HepG2 (cell line): ENCODE data around the gene CHADL. TPM values are rescaled to one million over a fixed set of nuclear protein-coding genes. Genes with fewer than 3 reads are reported as not detected.

Experiments used
- HDAC2 ChIP-seq: sonication (generic); formaldehyde crosslinking; IDR thresholded peaks from 2 replicates; pipeline ENCODE4 v1.4.0; 2020; ENCODE audit warnings: missing genetic modification reagents
- IRF2 ChIP-seq: IDR thresholded peaks from 2 replicates; pipeline ENCODE4 v1.6.1; 2018; ENCODE audit warnings: missing genetic modification reagents, missing compliant biosample characterization
- KMT2A ChIP-seq: sonication (generic); formaldehyde crosslinking; IDR thresholded peaks from 2 replicates; pipeline ENCODE4 v1.4.0; 2020; ENCODE audit warnings: missing genetic modification reagents
- NAIF1 ChIP-seq: sonication (generic); formaldehyde crosslinking; IDR thresholded peaks from 2 replicates; pipeline ENCODE4 v1.5.0; 2020; ENCODE audit warnings: mild to moderate bottlenecking, missing genetic modification reagents, borderline replicate concordance
- NFIC ChIP-seq: IDR thresholded peaks from 2 replicates; pipeline ENCODE4 v1.6.1; 2012; ENCODE audit warnings: mild to moderate bottlenecking, low read length, inconsistent platforms
- SP1 ChIP-seq, 2 experiments: fragments of 450-650 bp in 1 of 2; sonication (generic) in 1 of 2; formaldehyde crosslinking in 1 of 2; IDR thresholded peaks; 2 replicates each; pipeline versions ENCODE4 v1.4.0 to v1.6.1; 2016 to 2020; ENCODE audit warnings: missing genetic modification reagents in 1 of 2
- TBP ChIP-seq: sonication (generic); formaldehyde crosslinking; IDR thresholded peaks from 2 replicates; pipeline ENCODE4 v1.5.0; 2020; ENCODE audit warnings: missing genetic modification reagents
- TCF12 ChIP-seq, 2 experiments: fragments of 450-650 bp in 1 of 2; sonication (generic) in 1 of 2; formaldehyde crosslinking in 1 of 2; IDR thresholded peaks; 2 replicates each; pipeline versions ENCODE4 v1.6.1 to v1.8.0; 2017 to 2022; ENCODE audit warnings: antibody characterized with exemption in 1 of 2, mild to moderate bottlenecking in 1 of 2, missing genetic modification reagents in 1 of 2, moderate library complexity in 1 of 2
- THAP11 ChIP-seq: IDR thresholded peaks from 2 replicates; pipeline ENCODE4 v1.6.1; 2016; ENCODE audit warnings: missing biosample characterization, missing genetic modification reagents
- ZBTB7A ChIP-seq: sonication (generic); formaldehyde crosslinking; IDR thresholded peaks from 2 replicates; pipeline ENCODE4 v1.8.0; 2022; ENCODE audit warnings: mild to moderate bottlenecking, missing genetic modification reagents
- ZC3H13 ChIP-seq: sonication (generic); formaldehyde crosslinking; IDR thresholded peaks from 2 replicates; pipeline ENCODE4 v1.8.1; 2023; ENCODE audit warnings: mild to moderate bottlenecking, missing genetic modification reagents, moderate library complexity
- ZNF205 ChIP-seq: IDR thresholded peaks from 2 replicates; pipeline ENCODE4 v1.6.1; 2018; ENCODE audit warnings: missing biosample characterization, missing genetic modification reagents
- ZNF232 ChIP-seq: sonication (generic); formaldehyde crosslinking; IDR thresholded peaks from 2 replicates; pipeline ENCODE4 v1.4.0; 2020; ENCODE audit warnings: missing genetic modification reagents, borderline replicate concordance
- ZNF264 ChIP-seq: sonication (generic); formaldehyde crosslinking; IDR thresholded peaks from 2 replicates; pipeline ENCODE4 v1.4.0; 2020; ENCODE audit warnings: missing genetic modification reagents
- ZNF567 ChIP-seq: sonication (generic); formaldehyde crosslinking; IDR thresholded peaks from 2 replicates; pipeline ENCODE4 v1.8.1; 2023; ENCODE audit warnings: mild to moderate bottlenecking, missing genetic modification reagents, borderline replicate concordance
- ZNF788 ChIP-seq: sonication (generic); formaldehyde crosslinking; IDR thresholded peaks from 2 replicates; pipeline ENCODE4 v1.5.0; 2020; ENCODE audit warnings: mild to moderate bottlenecking, missing genetic modification reagents, borderline replicate concordance
- polyA plus RNA-seq, 8 experiments: library from polyadenylated mRNA; depleted of rRNA in 3 of 8; stranded (reverse) in 7 of 8; unstranded in 1 of 8; fragments of >200 nt; fragmentation: Illumina TruSeq in 4 of 8; extraction: Trizol in 4 of 8; gene quantifications; 2 replicates each; pipeline versions ENCODE4 v1.2.1 to v1.2.3, GENCODE V29; 2011 to 2016; ENCODE audit warnings: low read depth in 4 of 8, missing spikeins in 1 of 8, mixed read lengths in 1 of 8; ENCODE audit not compliant: insufficient read depth in 1 of 8
- total RNA-seq, 5 experiments: library from RNA; depleted of rRNA; stranded (reverse); fragments of >200 nt; fragmentation: Illumina TruSeq; extraction: Trizol; gene quantifications; 2 replicates each; pipeline ENCODE4 v1.2.3, GENCODE V29; 2016; ENCODE audit warnings: low read depth in 1 of 5
- TF ChIP-seq, protein P1 (sequence below): sonication (generic); formaldehyde crosslinking; IDR thresholded peaks from 2 replicates; pipeline ENCODE4 v1.5.1; 2020; ENCODE audit warnings: mild to moderate bottlenecking, missing genetic modification reagents, moderate library complexity
- TF ChIP-seq, protein P2 (sequence below): sonication (generic); formaldehyde crosslinking; IDR thresholded peaks from 2 replicates; pipeline ENCODE4 v1.4.0; 2020; ENCODE audit warnings: missing genetic modification reagents
- TF ChIP-seq, protein P3 (sequence below): sonication (generic); formaldehyde crosslinking; IDR thresholded peaks from 2 replicates; pipeline ENCODE4 v1.5.0; 2020; ENCODE audit warnings: missing genetic modification reagents
- TF ChIP-seq, protein P4 (sequence below): sonication (generic); formaldehyde crosslinking; IDR thresholded peaks from 2 replicates; pipeline ENCODE4 v1.4.0; 2020; ENCODE audit warnings: mild to moderate bottlenecking, missing genetic modification reagents

Gene CHADL
- total and polyA plus RNA-seq, 2 of the 13 experiments (the other 11 are each of a cell fraction or from before 2014, with no cell fraction given): 2.8 to 8.1 TPM

DNA sequence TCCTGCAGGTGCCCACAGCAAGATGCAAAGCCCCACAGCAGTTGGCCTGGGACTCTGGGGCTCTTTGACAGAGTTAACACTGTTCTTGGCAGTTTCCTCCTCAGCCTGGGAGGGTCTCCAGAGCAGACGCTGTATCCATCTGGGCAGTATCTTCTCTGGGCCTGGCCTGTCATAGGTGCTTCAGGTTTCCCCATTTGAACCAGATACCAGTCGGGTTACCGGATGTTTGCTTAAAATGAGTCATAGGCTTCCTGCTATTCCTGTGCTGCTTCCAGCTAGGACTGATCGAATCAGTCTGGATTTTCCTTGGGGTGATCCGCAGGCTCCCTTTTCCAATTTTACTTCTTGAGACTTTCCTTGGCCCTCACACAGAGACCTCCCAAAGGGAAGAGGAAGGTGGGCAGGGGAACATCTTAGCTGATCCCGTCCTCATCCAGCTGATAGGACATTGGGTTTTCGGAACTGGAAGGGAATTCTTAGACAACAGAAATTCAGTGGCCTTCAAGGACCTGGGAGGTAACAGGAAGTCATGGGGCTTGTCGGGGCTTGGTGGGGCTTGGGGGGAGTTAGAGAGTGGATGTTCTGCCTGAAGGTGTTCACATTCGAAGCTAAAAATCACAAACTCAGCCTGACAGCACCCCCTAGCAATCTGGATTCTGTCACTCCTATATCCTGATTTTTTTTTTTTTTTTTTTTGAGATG is 47.7 kb upstream of the CHADL start (continued):
- TF ChIP-seq, protein P1, sequence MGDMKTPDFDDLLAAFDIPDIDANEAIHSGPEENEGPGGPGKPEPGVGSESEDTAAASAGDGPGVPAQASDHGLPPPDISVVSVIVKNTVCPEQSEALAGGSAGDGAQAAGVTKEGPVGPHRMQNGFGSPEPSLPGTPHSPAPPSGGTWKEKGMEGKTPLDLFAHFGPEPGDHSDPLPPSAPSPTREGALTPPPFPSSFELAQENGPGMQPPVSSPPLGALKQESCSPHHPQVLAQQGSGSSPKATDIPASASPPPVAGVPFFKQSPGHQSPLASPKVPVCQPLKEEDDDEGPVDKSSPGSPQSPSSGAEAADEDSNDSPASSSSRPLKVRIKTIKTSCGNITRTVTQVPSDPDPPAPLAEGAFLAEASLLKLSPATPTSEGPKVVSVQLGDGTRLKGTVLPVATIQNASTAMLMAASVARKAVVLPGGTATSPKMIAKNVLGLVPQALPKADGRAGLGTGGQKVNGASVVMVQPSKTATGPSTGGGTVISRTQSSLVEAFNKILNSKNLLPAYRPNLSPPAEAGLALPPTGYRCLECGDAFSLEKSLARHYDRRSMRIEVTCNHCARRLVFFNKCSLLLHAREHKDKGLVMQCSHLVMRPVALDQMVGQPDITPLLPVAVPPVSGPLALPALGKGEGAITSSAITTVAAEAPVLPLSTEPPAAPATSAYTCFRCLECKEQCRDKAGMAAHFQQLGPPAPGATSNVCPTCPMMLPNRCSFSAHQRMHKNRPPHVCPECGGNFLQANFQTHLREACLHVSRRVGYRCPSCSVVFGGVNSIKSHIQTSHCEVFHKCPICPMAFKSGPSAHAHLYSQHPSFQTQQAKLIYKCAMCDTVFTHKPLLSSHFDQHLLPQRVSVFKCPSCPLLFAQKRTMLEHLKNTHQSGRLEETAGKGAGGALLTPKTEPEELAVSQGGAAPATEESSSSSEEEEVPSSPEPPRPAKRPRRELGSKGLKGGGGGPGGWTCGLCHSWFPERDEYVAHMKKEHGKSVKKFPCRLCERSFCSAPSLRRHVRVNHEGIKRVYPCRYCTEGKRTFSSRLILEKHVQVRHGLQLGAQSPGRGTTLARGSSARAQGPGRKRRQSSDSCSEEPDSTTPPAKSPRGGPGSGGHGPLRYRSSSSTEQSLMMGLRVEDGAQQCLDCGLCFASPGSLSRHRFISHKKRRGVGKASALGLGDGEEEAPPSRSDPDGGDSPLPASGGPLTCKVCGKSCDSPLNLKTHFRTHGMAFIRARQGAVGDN (CRISPR knock-in tag): no peak; the same call in 1 of the 2 replicates
- TF ChIP-seq THAP11 (CRISPR knock-in tag): peak; percentile 91
- no peak for TF ChIP-seq NAIF1
- no peak for TF ChIP-seq ZBTB7A (CRISPR knock-in tag)
- 0 out of 2 replicates have a peak, but pooled peaks have one; percentile 26 for TF ChIP-seq ZNF205 (CRISPR knock-in tag)
- TF ChIP-seq TCF12 (IDR thresholded peaks at IDR 0.05): no peak
- TF ChIP-seq TCF12 (CRISPR knock-in tag; IDR thresholded peaks at IDR 0.05): no peak
- TF ChIP-seq, protein P2, sequence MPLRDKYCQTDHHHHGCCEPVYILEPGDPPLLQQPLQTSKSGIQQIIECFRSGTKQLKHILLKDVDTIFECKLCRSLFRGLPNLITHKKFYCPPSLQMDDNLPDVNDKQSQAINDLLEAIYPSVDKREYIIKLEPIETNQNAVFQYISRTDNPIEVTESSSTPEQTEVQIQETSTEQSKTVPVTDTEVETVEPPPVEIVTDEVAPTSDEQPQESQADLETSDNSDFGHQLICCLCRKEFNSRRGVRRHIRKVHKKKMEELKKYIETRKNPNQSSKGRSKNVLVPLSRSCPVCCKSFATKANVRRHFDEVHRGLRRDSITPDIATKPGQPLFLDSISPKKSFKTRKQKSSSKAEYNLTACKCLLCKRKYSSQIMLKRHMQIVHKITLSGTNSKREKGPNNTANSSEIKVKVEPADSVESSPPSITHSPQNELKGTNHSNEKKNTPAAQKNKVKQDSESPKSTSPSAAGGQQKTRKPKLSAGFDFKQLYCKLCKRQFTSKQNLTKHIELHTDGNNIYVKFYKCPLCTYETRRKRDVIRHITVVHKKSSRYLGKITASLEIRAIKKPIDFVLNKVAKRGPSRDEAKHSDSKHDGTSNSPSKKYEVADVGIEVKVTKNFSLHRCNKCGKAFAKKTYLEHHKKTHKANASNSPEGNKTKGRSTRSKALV (CRISPR knock-in tag): no peak
- no peak for TF ChIP-seq ZNF264
- TF ChIP-seq SP1 (IDR thresholded peaks at IDR 0.05): no peak
- no peak for TF ChIP-seq SP1 (CRISPR knock-in tag; IDR thresholded peaks at IDR 0.05)
- no peak for TF ChIP-seq ZNF232 (CRISPR knock-in tag)
- TF ChIP-seq ZC3H13 (CRISPR knock-in tag): no peak
- peak; percentile 45; the same call in 1 of the 2 replicates for TF ChIP-seq IRF2
- TF ChIP-seq, protein P3, sequence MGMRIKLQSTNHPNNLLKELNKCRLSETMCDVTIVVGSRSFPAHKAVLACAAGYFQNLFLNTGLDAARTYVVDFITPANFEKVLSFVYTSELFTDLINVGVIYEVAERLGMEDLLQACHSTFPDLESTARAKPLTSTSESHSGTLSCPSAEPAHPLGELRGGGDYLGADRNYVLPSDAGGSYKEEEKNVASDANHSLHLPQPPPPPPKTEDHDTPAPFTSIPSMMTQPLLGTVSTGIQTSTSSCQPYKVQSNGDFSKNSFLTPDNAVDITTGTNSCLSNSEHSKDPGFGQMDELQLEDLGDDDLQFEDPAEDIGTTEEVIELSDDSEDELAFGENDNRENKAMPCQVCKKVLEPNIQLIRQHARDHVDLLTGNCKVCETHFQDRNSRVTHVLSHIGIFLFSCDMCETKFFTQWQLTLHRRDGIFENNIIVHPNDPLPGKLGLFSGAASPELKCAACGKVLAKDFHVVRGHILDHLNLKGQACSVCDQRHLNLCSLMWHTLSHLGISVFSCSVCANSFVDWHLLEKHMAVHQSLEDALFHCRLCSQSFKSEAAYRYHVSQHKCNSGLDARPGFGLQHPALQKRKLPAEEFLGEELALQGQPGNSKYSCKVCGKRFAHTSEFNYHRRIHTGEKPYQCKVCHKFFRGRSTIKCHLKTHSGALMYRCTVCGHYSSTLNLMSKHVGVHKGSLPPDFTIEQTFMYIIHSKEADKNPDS (CRISPR knock-in tag): no peak
- no peak; the same call in 1 of the 2 replicates for TF ChIP-seq KMT2A (CRISPR knock-in tag)
- TF ChIP-seq ZNF567 (CRISPR knock-in tag): no peak
- TF ChIP-seq, protein P4, sequence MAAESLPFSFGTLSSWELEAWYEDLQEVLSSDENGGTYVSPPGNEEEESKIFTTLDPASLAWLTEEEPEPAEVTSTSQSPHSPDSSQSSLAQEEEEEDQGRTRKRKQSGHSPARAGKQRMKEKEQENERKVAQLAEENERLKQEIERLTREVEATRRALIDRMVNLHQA (CRISPR knock-in tag): no peak
- no peak for TF ChIP-seq TBP (CRISPR knock-in tag)
- TF ChIP-seq HDAC2 (CRISPR knock-in tag): peak; percentile 68; the same call in 1 of the 2 replicates
- no peak; the same call in 1 of the 2 replicates for TF ChIP-seq ZNF788 (CRISPR knock-in tag)
- no peak for TF ChIP-seq NFIC
